RWPE1 (cell line): ENCODE results near the gene SNTB2.

Experiments
- CTCF ChIA-PET: fragments of 350-600 bp; sonication (Branson Sonifier 250); formaldehyde crosslinking; extraction: SDS; loops from one replicate; lab custom pipeline; 2021; lab: Yijun Ruan, JAX
- POLR2A ChIA-PET: fragments of 400-600 bp; formaldehyde crosslinking; extraction: SDS; loops from one replicate; lab custom pipeline; 2020; ENCODE audit warnings: antibody characterized with exemption; ENCODE audit not compliant: low non-redundant PET; lab: Yijun Ruan, JAX
- DNase-seq: peaks from one replicate; pipeline ENCODE4 v3.0.0; 2012; ENCODE audit warnings: low spot score
- H3K27ac ChIP-seq: fragments of 450-650 bp; 2 replicates; pipeline ENCODE4 v1.5.1; 2017
- CTCF ChIP-seq: fragments of 450-650 bp; conservative IDR thresholded peaks from 2 replicates; pipeline ENCODE4 v1.5.1; 2017; ENCODE audit warnings: low read depth, mild to moderate bottlenecking

Gene SNTB2

GRCh38 chr16:69199382-69199781 is 12.4 kb downstream of the SNTB2 start:
- peak overlapping the region; percentile 76 for H3K27ac ChIP-seq
- CTCF ChIA-PET: no interaction called here
- no peak for TF ChIP-seq CTCF

GRCh38 chr16:69201291-69201690 is 14.3 kb downstream of the SNTB2 start:
- no peak for TF ChIP-seq CTCF
- ChIA-PET CTCF (no interaction called here), POLR2A (no interaction called here)
- DNase-seq: no peak
- H3K27ac ChIP-seq: no peak overlapping the region

More at GRCh38 chr16:69199382-69199781, 12.4 kb downstream of the SNTB2 start:
- POLR2A ChIA-PET: interaction anchor here (1.4 kb wide), 1 partner anchor 11 kb away, joined by 3 read pairs; no protein-coding TSS in a partner anchor
- DNase-seq: no peak

GRCh38 chr16:69201787-69202186 is 14.8 kb downstream of the SNTB2 start:
- POLR2A ChIA-PET: no interaction called here
- CTCF ChIA-PET: interaction anchor here (0.5 kb wide), 1 partner anchor 198 kb away, joined by 4 read pairs; no protein-coding TSS in a partner anchor
- no peak overlapping the region for H3K27ac ChIP-seq
- no peak for TF ChIP-seq CTCF
- no peak for DNase-seq

- CTCF ChIA-PET: interaction anchor here (0.6 kb wide), 1 partner anchor 70 kb away, joined by 5 read pairs; no protein-coding TSS in a partner anchor
- TF ChIP-seq CTCF: no peak
- POLR2A ChIA-PET: no interaction called here
- DNase-seq: no peak
- peak overlapping the region; percentile 82 for H3K27ac ChIP-seq
These were observed 17.2 kb downstream of the SNTB2 start for GRCh38 chr16:69204172-69204571.

- no peak for DNase-seq
- no peak for TF ChIP-seq CTCF
- no peak overlapping the region for H3K27ac ChIP-seq
- ChIA-PET CTCF (no interaction called here), POLR2A (no interaction called here)
These were observed 22.8 kb downstream of the SNTB2 start for GRCh38 chr16:69209735-69210134.

- TF ChIP-seq CTCF: no peak
- peak; percentile 59 for DNase-seq
- peak overlapping the region; percentile 53 for H3K27ac ChIP-seq
- POLR2A ChIA-PET: interaction anchor here (0.5 kb wide), 1 partner anchor 396 kb away, joined by 7 read pairs; no protein-coding TSS in a partner anchor
- CTCF ChIA-PET: no interaction called here
These were observed 30.5 kb downstream of the SNTB2 start for GRCh38 chr16:69217433-69217832.
